Sigmoid colon (tissue), 7 donors: ENCODE measurements around the gene LIMS2. TPM values are rescaled to one million over a fixed set of nuclear protein-coding genes. Genes with fewer than 3 reads are reported as not detected.

Experiments used
- DNase-seq: peaks from one replicate; pipeline ENCODE4 v3.0.0-alpha.2; 2019
- H3K27ac ChIP-seq, 4 donors: fragments of 200-600 bp; sonication (generic); one replicate each; pipeline ENCODE4 v1.5.1; 2016 to 2019; ENCODE audit warnings: mild to moderate bottlenecking in 1 of 4
- H3K27me3 ChIP-seq, 3 donors: fragments of 200-600 bp; sonication (generic); one replicate each; pipeline ENCODE4 v1.5.1; 2019; ENCODE audit warnings: mild to moderate bottlenecking in 1 of 3
- H3K36me3 ChIP-seq, 4 donors: fragments of 200-600 bp; sonication (generic); one replicate each; pipeline ENCODE4 v1.5.1; 2016 to 2019
- H3K4me1 ChIP-seq, 4 donors: fragments of 200-600 bp; sonication (generic); one replicate each; pipeline ENCODE4 v1.5.1; 2017 to 2019
- H3K4me3 ChIP-seq, 4 donors: fragments of 200-600 bp; sonication (generic); one replicate each; pipeline ENCODE4 v1.5.1; 2017 to 2019; ENCODE audit warnings: mild to moderate bottlenecking in 2 of 4, moderate library complexity in 1 of 4
- H3K9me3 ChIP-seq, 4 donors: fragments of 200-600 bp in 3 of 4; sonication (generic) in 3 of 4; one replicate each; pipeline versions ENCODE4 v1.5.1 to v1.6.1; 2013 to 2019
- CTCF ChIP-seq, 4 experiments: fragments of 450-650 bp in 3 of 4; fragments of 200-600 bp in 1 of 4; IDR thresholded peaks; one replicate each; pipeline ENCODE4 v1.5.1; 2016 to 2019; ENCODE audit warnings: antibody characterized with exemption in 4 of 4, mild to moderate bottlenecking in 3 of 4, moderate library complexity in 2 of 4
- EP300 ChIP-seq, 4 donors: sonication (generic); formaldehyde crosslinking; IDR thresholded peaks; one replicate each; pipeline ENCODE4 v1.6.1; 2017; ENCODE audit warnings: antibody characterized with exemption in 4 of 4
- POLR2A ChIP-seq, 2 donors: fragments of 450-650 bp; IDR thresholded peaks; one replicate each; pipeline ENCODE4 v1.6.1; 2016; ENCODE audit warnings: antibody characterized with exemption in 2 of 2, mild to moderate bottlenecking in 2 of 2, moderate library complexity in 2 of 2
- POLR2AphosphoS5 ChIP-seq, 4 donors: sonication (generic); formaldehyde crosslinking; IDR thresholded peaks; one replicate each; pipeline ENCODE4 v1.6.1; 2017; ENCODE audit warnings: antibody characterized with exemption in 4 of 4
- WGBS, 2 donors: extraction: QIAGEN DNeasy Blood & Tissue Kit; methylation state at CpG; one replicate each; pipeline ENCODE4 v1.1.7; 2013; 5-methylcytosine and 5-hydroxymethylcytosine counted together
- intact Hi-C: fragments of 100-400 bp; cut with DNase I; formaldehyde crosslinking; loops from one replicate; pipeline ENCODE4 v1.15.1; 2023
- polyA plus RNA-seq, 3 donors: library from polyadenylated mRNA; stranded (reverse); fragments of 200-250 nt; gene quantifications; one replicate each; pipeline ENCODE4 v1.2.3, GENCODE V29; 2013
- total RNA-seq, 4 donors: library from RNA; depleted of rRNA; stranded (reverse); fragments of >200 nt; gene quantifications; one replicate each; pipeline ENCODE4 v1.1.0, GENCODE V29; 2016
- donor health status: healthy with polysubstance abuse.
- donor health status: Bipolar disorder and iron deficiency.
- donor health status: healthy.

The LIMS2 gene
- total and polyA plus RNA-seq, 7 donors: 3.2 to 357 (median 125) TPM

GRCh38 chr2:127680706-127681287 is 5.5 kb upstream of the LIMS2 start:
- peaks cover 0 to 96% (median 68%) of the 10 kb centered on the region in 4 donors for H3K4me1 ChIP-seq
- intact Hi-C loops: loop anchor here (10.0 kb wide), 1 partner anchor 46 kb away; no protein-coding TSS in a partner anchor
- TF ChIP-seq EP300 (IDR thresholded peaks at IDR 0.05): no peak
- no peak for TF ChIP-seq POLR2AphosphoS5 (IDR thresholded peaks at IDR 0.05)
- no peak for TF ChIP-seq CTCF (IDR thresholded peaks at IDR 0.05)
- TF ChIP-seq POLR2A (IDR thresholded peaks at IDR 0.05): no peak
- WGBS, 2 donors: 86 to 89% methylated on average over 19 of the region's 19 CpGs
- DNase-seq: peak; percentile 53
- H3K4me3 ChIP-seq: peak overlapping the region in 3 of 4 donors; percentile 25 to 41 (median 32)
- H3K9me3 ChIP-seq: no peaks in the 10 kb centered on the region
- H3K27ac ChIP-seq: peak overlapping the region; percentile 65 to 88 (median 83)
- H3K36me3 ChIP-seq: no peaks in the 10 kb centered on the region
- H3K27me3 ChIP-seq: no peaks in the 10 kb centered on the region

- Histone ChIP-seq H3K27ac (peak overlapping the region in 3 of 4 donors; percentile 79 to 88 (median 87)), H3K4me1 (peaks cover 0 to 90% (median 66%) of the 10 kb centered on the region in 4 donors), H3K4me3 (no peak overlapping the region), H3K9me3 (no peaks in the 10 kb centered on the region), H3K27me3 (no peaks in the 10 kb centered on the region), H3K36me3 (no peaks in the 10 kb centered on the region)
- intact Hi-C loops: loop anchor here (10.0 kb wide), 1 partner anchor 45 kb away; no protein-coding TSS in a partner anchor
- no peak for TF ChIP-seq POLR2AphosphoS5 (IDR thresholded peaks at IDR 0.05)
- no peak for TF ChIP-seq EP300 (IDR thresholded peaks at IDR 0.05)
- TF ChIP-seq POLR2A (IDR thresholded peaks at IDR 0.05): no peak
- no peak for TF ChIP-seq CTCF (IDR thresholded peaks at IDR 0.05)
- 77 to 92% methylated on average over 15 of the region's 15 CpGs for WGBS, 2 donors
- peak; percentile 64 for DNase-seq
Measured at GRCh38 chr2:127679680-127680361, 4.5 kb upstream of the LIMS2 start.

GRCh38 chr2:127678991-127679390 is 3.7 kb upstream of the LIMS2 start:
- H3K4me3 ChIP-seq: no peak overlapping the region
- WGBS, 2 donors: 85 to 90% methylated on average over 6 of the region's 6 CpGs
- no peaks in the 10 kb centered on the region for H3K27me3 ChIP-seq
- no peak for DNase-seq
- H3K4me1 ChIP-seq: peaks cover 0 to 82% (median 63%) of the 10 kb centered on the region in 4 donors
- H3K27ac ChIP-seq: peak overlapping the region in 2 of 4 donors; percentile 11 to 88
- intact Hi-C loops: no loop called here
- TF ChIP-seq EP300 (IDR thresholded peaks at IDR 0.05): no peak
- TF ChIP-seq POLR2A (IDR thresholded peaks at IDR 0.05): no peak
- no peak for TF ChIP-seq CTCF (IDR thresholded peaks at IDR 0.05)
- no peak for TF ChIP-seq POLR2AphosphoS5 (IDR thresholded peaks at IDR 0.05)
- H3K9me3 ChIP-seq: no peaks in the 10 kb centered on the region
- H3K36me3 ChIP-seq: no peaks in the 10 kb centered on the region

- no peaks in the 10 kb centered on the region for H3K36me3 ChIP-seq
- peaks cover 0 to 77% (median 60%) of the 10 kb centered on the region in 4 donors for H3K4me1 ChIP-seq
- no peaks in the 10 kb centered on the region for H3K27me3 ChIP-seq
- intact Hi-C loops: no loop called here
- H3K4me3 ChIP-seq: no peak overlapping the region
- TF ChIP-seq CTCF (IDR thresholded peaks at IDR 0.05) (no peak), POLR2AphosphoS5 (IDR thresholded peaks at IDR 0.05) (no peak), EP300 (IDR thresholded peaks at IDR 0.05) (no peak), POLR2A (IDR thresholded peaks at IDR 0.05) (no peak)
- H3K27ac ChIP-seq: peak overlapping the region in 1 of 4 donors; percentile 11
- 34 to 71% methylated on average over 10 of the region's 10 CpGs for WGBS, 2 donors
- H3K9me3 ChIP-seq: no peaks in the 10 kb centered on the region
- DNase-seq: peak; percentile 58
Measured at GRCh38 chr2:127678531-127678930, 3.2 kb upstream of the LIMS2 start.
